Mesothelial cell of epicardium (in vitro differentiated cells): Measurements from ENCODE around the gene RUNX1. TPM values are rescaled to one million over a fixed set of nuclear protein-coding genes. Genes with fewer than 3 reads are reported as not detected.

ENCODE experiments used
- DNase-seq, 2 experiments: peaks; one replicate each; pipeline ENCODE4 v3.0.0; 2021; ENCODE audit warnings: low spot score in 2 of 2; ENCODE audit not compliant: unreplicated experiment in 2 of 2
- H3K27ac Mint-ChIP-seq: 2 replicates; pipeline ENCODE4 v1.8.0; 2021; ENCODE audit warnings: mixed read lengths
- H3K27me3 Mint-ChIP-seq: 2 replicates; pipeline ENCODE4 v1.8.0; 2021; ENCODE audit warnings: low read depth, mixed read lengths
- H3K36me3 Mint-ChIP-seq: 2 replicates; pipeline ENCODE4 v1.8.0; 2021; ENCODE audit warnings: mixed read lengths
- H3K4me1 Mint-ChIP-seq: 2 replicates; pipeline ENCODE4 v1.8.0; 2021; ENCODE audit warnings: mixed read lengths
- H3K4me3 Mint-ChIP-seq: 2 replicates; pipeline ENCODE4 v1.8.0; 2021; ENCODE audit warnings: mild to moderate bottlenecking, moderate library complexity, mixed read lengths
- H3K9me3 Mint-ChIP-seq: 2 replicates; pipeline ENCODE4 v1.8.0; 2021; ENCODE audit warnings: mixed read lengths
- total RNA-seq: library from RNA; stranded (reverse); gene quantifications from 3 replicates; pipeline ENCODE4 v1.2.1, GENCODE V29; 2021
- TF ChIP-seq, protein P1 (sequence below): fragments of 200-600 bp; sonication (generic); IDR thresholded peaks from one replicate; pipeline ENCODE4 v1.5.0; 2021; ENCODE audit warnings: antibody characterized with exemption; ENCODE audit not compliant: unreplicated experiment

RUNX1 gene
- total RNA-seq, 1 donor from 2014 or later: 41.2 TPM

DNA sequence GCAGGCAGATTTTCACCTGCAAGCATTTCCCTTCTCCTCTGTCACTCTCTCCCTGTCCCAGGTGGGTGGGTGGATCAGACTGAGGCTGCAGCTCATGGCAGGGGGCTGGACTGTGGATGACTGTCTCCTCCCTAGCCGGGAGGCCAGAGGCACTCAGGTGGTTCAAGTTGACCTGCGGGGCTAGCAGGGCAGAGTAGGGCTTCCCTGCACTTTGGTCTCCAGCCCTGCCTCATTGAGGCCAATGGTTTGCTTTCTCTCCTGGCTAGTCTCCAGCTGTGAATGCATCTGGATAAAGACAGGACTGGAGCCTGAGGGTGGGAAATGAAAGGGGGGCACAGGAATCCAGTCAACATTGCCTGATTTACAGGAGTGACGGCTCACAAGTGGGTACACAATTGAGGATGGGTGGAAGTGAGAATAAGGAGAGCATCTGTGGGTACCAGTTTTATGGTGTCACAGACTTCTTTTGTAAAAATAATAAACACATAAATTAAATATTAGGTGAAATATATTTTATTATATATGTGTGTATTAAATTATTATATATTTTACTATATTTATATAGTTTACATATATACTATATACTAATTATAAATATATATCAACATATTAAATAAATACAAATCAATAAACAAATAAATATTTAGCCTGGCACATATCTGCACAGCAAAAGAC is 25.6 kb downstream of the RUNX1 start:
- TF ChIP-seq, protein P1, sequence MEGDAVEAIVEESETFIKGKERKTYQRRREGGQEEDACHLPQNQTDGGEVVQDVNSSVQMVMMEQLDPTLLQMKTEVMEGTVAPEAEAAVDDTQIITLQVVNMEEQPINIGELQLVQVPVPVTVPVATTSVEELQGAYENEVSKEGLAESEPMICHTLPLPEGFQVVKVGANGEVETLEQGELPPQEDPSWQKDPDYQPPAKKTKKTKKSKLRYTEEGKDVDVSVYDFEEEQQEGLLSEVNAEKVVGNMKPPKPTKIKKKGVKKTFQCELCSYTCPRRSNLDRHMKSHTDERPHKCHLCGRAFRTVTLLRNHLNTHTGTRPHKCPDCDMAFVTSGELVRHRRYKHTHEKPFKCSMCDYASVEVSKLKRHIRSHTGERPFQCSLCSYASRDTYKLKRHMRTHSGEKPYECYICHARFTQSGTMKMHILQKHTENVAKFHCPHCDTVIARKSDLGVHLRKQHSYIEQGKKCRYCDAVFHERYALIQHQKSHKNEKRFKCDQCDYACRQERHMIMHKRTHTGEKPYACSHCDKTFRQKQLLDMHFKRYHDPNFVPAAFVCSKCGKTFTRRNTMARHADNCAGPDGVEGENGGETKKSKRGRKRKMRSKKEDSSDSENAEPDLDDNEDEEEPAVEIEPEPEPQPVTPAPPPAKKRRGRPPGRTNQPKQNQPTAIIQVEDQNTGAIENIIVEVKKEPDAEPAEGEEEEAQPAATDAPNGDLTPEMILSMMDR: no peak
- H3K9me3 Mint-ChIP-seq: no peaks in the 10 kb centered on the region
- H3K36me3 Mint-ChIP-seq: no peaks in the 10 kb centered on the region
- no peak overlapping the region for H3K4me3 Mint-ChIP-seq
- no peak overlapping the region for H3K27ac Mint-ChIP-seq
- DNase-seq: no peak
- H3K4me1 Mint-ChIP-seq: peaks cover 16% of the 10 kb centered on the region
- peaks cover 26% of the 10 kb centered on the region for H3K27me3 Mint-ChIP-seq

DNA sequence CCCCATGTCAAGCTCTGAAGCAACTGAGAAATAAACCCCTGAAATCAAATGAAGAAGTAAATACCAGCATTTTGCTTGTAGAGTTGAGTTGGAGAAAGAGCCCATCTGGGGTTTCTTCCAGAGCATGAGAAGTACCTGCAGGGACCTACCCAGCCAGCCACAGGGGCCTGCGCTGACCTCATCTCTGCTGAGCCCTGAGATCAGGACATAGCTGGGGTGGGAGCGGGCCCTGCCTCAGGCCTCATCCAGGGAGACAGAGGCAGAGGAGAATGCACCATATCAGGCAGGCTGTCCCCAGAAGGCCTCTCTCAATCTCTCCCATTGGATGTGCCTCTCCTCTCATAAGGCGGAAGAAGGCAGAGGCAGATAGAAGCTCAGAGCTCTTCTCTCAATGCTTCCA is 27.6 kb downstream of the RUNX1 start:
- Mint-ChIP-seq H3K9me3 (no peaks in the 10 kb centered on the region), H3K27me3 (peaks cover 12% of the 10 kb centered on the region), H3K4me3 (no peak overlapping the region), H3K4me1 (peaks cover 4% of the 10 kb centered on the region), H3K36me3 (no peaks in the 10 kb centered on the region), H3K27ac (no peak overlapping the region)
- no peak for DNase-seq
- TF ChIP-seq, protein P1: no peak

DNA sequence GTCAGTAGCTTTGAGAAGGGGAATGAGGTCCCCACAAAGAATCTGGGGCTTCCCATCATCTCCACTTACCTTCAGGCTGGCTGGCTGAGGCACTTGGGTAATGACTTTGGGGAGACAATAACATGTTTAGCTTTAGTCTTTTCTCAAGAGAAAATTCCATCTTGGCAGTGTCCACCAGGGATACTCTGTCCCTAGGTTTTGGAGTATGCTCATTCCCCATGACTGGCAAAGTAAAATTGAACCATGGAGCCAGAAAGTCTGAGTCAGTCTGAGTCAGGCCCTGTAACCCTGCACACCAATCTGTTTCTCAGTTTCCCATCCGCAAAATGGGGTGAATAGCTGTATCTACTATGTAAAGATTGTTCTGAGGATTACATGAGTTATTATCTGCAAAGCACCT is 28.2 kb downstream of the RUNX1 start:
- Mint-ChIP-seq H3K4me1 (peaks cover 3% of the 10 kb centered on the region), H3K4me3 (no peak overlapping the region), H3K36me3 (no peaks in the 10 kb centered on the region), H3K27me3 (peaks cover 8% of the 10 kb centered on the region), H3K27ac (no peak overlapping the region), H3K9me3 (no peaks in the 10 kb centered on the region)
- no peak for DNase-seq
- TF ChIP-seq, protein P1: no peak

DNA sequence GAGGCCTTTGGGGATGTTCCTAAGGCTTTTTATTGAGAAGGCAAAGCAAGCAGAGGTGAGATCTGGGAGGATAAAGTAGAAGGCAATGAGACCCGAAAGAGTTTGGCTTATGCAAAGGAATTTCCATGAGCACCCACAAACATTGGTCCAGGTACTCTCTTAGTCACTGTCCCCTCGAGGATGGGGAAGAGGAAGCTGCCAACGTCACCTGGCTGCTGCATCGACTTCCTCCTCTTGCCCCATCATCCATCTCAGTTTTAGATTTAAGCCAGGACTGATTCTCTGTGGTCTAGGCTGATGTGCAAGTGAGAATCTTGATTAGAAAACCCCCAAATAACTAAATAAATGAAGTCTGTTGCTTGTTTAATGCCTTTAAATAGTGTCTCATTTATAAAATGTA is 28.7 kb downstream of the RUNX1 start:
- DNase-seq: no peak
- H3K4me1 Mint-ChIP-seq: peaks cover under 1% of the 10 kb centered on the region
- H3K9me3 Mint-ChIP-seq: no peaks in the 10 kb centered on the region
- no peaks in the 10 kb centered on the region for H3K36me3 Mint-ChIP-seq
- no peak overlapping the region for H3K27ac Mint-ChIP-seq
- H3K27me3 Mint-ChIP-seq: peaks cover 3% of the 10 kb centered on the region
- no peak overlapping the region for H3K4me3 Mint-ChIP-seq
- TF ChIP-seq, protein P1: no peak

DNA sequence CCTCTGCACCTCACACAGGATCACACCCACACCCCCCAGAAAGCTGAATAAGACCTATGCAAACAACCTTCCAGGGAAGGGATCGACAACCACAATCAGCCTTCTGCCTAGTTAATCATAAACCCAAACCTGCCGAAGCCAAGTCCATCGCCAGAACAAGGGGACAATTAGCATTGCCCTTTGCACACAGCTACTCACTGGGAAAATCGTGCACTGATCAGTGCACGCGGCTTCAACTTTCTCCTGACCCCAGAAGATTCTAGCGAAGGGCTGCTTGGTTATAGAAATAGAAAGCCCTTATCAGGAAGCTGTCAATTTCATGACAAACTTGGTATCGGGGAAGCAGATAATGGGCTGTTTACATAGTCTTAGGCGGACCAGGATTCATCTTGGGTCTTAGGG is 29.5 kb downstream of the RUNX1 start:
- TF ChIP-seq, protein P1: no peak
- Mint-ChIP-seq H3K9me3 (no peaks in the 10 kb centered on the region), H3K4me3 (no peak overlapping the region), H3K27ac (no peak overlapping the region), H3K4me1 (no peaks in the 10 kb centered on the region), H3K36me3 (no peaks in the 10 kb centered on the region), H3K27me3 (peaks cover 2% of the 10 kb centered on the region)
- no peak for DNase-seq
